Duodenal mucosa (tissue), 2 donors: ENCODE measurements around the gene CHERP.

Experiments used
- H3K27ac ChIP-seq: one replicate; pipeline ENCODE4 v1.7.0; 2013; ENCODE audit warnings: low read depth, low read length
- H3K27me3 ChIP-seq, 2 donors: one replicate each; pipeline ENCODE4 v1.7.0; 2013; ENCODE audit warnings: low read length in 2 of 2, control low read depth in 1 of 2; ENCODE audit not compliant: insufficient read depth in 2 of 2, control insufficient read depth in 1 of 2
- H3K36me3 ChIP-seq, 2 donors: one replicate each; pipeline ENCODE4 v1.7.0; 2013; ENCODE audit warnings: low read length in 2 of 2, control low read depth in 1 of 2; ENCODE audit not compliant: insufficient read depth in 2 of 2, control insufficient read depth in 1 of 2
- H3K4me1 ChIP-seq, 2 donors: one replicate each; pipeline ENCODE4 v1.7.0; 2013; ENCODE audit warnings: low read length in 2 of 2, control low read depth in 1 of 2; ENCODE audit not compliant: insufficient read depth in 2 of 2, control insufficient read depth in 1 of 2
- H3K4me3 ChIP-seq, 2 donors: one replicate each; pipeline ENCODE4 v1.7.0; 2013; ENCODE audit warnings: low read length in 2 of 2, low read depth in 1 of 2
- H3K9ac ChIP-seq, 2 donors: one replicate each; pipeline ENCODE4 v1.7.0; 2013; ENCODE audit warnings: low read length in 2 of 2, low read depth in 1 of 2
- H3K9me3 ChIP-seq, 2 donors: one replicate each; pipeline ENCODE4 v1.7.0; 2013; ENCODE audit warnings: low read length in 2 of 2, control low read depth in 1 of 2; ENCODE audit not compliant: control insufficient read depth in 1 of 2

The CHERP gene

DNA sequence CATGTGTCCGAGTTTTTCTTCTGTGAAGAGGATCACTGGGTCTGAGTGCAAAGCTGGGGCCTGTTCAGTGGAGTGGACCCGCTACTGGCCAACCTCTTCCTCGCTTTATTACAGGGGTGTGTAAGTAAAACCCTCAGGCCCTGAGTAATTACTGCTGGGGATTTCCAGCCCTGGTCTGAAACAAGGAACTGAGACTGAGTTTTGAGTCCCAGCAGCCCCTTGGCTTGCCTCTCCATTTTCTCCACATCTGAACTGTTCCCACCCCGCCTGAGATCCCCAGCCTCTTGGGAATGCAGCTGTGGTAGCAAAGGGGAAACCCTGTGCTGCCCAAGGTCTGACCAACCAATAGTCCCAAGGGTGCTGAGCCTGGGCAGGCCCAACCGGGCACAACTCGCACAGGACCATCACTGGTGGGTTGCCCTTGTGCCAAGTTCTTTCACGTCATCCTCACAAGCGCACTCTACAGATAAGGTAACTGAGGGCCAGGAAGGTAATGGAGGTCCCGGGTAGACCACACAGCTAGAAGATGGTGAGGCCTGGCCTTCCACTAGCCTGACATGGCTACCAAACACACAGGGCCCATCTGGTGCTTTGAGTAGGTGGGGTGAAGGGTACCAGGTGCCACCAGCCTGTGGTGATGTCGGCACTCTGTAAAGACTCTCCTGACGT lies 43.7 kb upstream of the CHERP start:
- no peaks in the 10 kb centered on the region for H3K9me3 ChIP-seq
- peaks cover 81 to 91% of the 10 kb centered on the region in 2 donors for H3K4me1 ChIP-seq
- H3K9ac ChIP-seq: peak overlapping the region; percentile 48 to 50
- peak overlapping the region; percentile 82 for H3K27ac ChIP-seq
- H3K4me3 ChIP-seq: peak overlapping the region; percentile 9 to 63
- H3K36me3 ChIP-seq: peaks cover 5 to 7% of the 10 kb centered on the region in 2 donors
- no peaks in the 10 kb centered on the region for H3K27me3 ChIP-seq

DNA sequence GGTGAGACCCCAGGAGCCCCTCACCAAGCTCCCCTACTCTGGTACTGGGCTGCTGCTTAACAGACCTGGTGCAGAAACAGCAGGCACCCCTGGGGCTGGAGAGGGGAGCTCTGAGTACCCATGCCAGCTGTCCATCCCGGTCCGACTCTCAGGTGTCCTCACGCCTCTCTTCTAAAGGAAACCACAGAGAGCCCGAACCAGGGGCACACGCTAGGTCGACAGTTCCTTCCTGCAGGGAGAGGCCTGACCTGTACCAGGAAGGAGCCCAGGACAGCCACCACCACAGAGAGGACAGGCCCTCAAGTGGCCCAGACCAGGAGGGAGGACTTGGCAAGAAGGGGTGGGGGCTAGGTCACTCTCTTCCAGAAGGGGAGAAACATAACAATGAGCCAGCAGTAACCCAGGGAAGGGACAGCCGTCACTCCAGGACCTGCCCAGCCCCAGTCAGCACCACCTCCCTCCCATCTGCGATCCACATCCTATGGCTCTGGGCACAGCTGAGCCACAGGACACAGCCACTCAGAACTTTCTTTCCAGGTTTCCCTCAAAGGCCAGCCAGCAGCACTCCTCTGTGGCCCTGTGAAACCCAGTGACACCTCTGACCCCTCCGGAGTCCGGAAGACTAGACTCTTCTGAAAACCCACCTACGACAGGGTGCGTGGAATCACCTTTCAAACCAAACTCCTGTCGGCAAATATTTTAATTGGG lies 43.0 kb upstream of the CHERP start:
- Histone ChIP-seq H3K27ac (peak overlapping the region; percentile 82), H3K27me3 (no peaks in the 10 kb centered on the region), H3K36me3 (peaks cover 8 to 12% of the 10 kb centered on the region in 2 donors), H3K4me3 (peak overlapping the region; percentile 52 to 63), H3K4me1 (peaks cover 78 to 89% of the 10 kb centered on the region in 2 donors), H3K9ac (peak overlapping the region; percentile 48 to 50), H3K9me3 (no peaks in the 10 kb centered on the region)

GRCh38 chr19:16584248-16585093 lies 42.2 kb upstream of the CHERP start:
- Histone ChIP-seq H3K27ac (peak overlapping the region; percentile 82), H3K9me3 (no peaks in the 10 kb centered on the region), H3K36me3 (peaks cover 10 to 13% of the 10 kb centered on the region in 2 donors), H3K4me1 (peaks cover 71 to 83% of the 10 kb centered on the region in 2 donors), H3K27me3 (no peaks in the 10 kb centered on the region), H3K9ac (peak overlapping the region; percentile 48 to 50), H3K4me3 (peak overlapping the region; percentile 52 to 63)

DNA sequence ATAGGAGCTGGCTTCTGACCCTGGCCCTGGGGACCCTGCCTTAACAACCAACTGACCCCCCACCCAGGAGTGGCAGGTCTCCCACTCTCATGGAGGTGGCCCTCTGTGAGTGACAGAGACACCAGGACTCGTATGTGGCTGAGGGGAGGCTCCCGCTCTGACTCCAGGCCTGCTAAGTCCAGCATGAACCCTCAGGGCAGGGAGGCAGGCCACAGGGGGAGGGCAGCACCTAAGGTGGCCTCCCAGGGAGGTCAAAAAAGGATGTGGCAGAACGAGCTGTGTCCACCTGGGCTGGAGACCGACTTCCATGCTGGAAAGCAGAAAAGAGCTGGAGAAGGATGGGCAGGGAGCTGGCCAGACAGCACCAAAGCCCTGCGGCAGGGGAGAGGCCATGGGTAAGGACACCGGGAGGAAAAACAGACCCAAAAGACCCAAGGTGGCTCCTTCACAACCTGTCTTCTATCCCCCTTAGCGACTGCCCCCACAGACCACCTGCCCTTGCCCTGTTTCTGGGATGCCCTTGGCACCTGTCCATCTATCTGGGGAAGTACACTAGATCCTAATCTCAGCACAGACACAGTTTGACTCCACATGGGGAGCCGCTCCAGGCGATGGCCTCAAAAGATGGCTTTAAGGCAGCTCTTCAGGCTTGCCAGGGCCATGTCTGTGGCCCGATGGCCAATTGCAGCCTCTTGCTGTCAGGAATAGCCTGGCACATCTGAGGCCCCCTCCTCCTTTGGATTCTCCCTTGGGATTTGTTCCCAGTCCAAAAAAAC lies 40.4 kb upstream of the CHERP start:
- Histone ChIP-seq H3K9me3 (no peaks in the 10 kb centered on the region), H3K9ac (peak overlapping the region in 1 of 2 donors; percentile 13), H3K4me1 (peaks cover 59 to 65% of the 10 kb centered on the region in 2 donors), H3K36me3 (peaks cover 13 to 28% of the 10 kb centered on the region in 2 donors), H3K4me3 (no peak overlapping the region), H3K27me3 (no peaks in the 10 kb centered on the region), H3K27ac (no peak overlapping the region)

DNA sequence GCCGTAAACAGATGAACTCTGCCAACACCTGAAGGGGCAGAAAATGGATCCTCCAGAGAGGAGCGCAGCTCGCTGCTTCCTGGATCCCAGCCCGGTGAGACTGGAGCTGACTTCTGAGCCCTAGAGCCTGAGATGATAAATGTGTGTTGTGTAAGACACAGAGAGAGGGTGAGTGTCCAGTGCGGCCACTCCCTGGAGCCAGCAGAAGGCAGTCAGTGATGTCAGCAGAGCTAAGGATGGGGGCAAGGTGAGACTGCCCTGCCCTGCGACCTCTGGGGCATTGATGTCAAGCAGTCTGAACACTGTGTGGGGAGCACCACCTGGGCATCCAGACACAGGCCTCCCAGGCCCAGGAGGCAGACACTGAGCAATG lies 39.7 kb upstream of the CHERP start:
- peak overlapping the region in 1 of 2 donors; percentile 13 for H3K9ac ChIP-seq
- H3K9me3 ChIP-seq: no peaks in the 10 kb centered on the region
- no peaks in the 10 kb centered on the region for H3K27me3 ChIP-seq
- H3K36me3 ChIP-seq: peaks cover 13 to 32% of the 10 kb centered on the region in 2 donors
- H3K4me3 ChIP-seq: no peak overlapping the region
- peaks cover 52 to 58% of the 10 kb centered on the region in 2 donors for H3K4me1 ChIP-seq
- no peak overlapping the region for H3K27ac ChIP-seq

DNA sequence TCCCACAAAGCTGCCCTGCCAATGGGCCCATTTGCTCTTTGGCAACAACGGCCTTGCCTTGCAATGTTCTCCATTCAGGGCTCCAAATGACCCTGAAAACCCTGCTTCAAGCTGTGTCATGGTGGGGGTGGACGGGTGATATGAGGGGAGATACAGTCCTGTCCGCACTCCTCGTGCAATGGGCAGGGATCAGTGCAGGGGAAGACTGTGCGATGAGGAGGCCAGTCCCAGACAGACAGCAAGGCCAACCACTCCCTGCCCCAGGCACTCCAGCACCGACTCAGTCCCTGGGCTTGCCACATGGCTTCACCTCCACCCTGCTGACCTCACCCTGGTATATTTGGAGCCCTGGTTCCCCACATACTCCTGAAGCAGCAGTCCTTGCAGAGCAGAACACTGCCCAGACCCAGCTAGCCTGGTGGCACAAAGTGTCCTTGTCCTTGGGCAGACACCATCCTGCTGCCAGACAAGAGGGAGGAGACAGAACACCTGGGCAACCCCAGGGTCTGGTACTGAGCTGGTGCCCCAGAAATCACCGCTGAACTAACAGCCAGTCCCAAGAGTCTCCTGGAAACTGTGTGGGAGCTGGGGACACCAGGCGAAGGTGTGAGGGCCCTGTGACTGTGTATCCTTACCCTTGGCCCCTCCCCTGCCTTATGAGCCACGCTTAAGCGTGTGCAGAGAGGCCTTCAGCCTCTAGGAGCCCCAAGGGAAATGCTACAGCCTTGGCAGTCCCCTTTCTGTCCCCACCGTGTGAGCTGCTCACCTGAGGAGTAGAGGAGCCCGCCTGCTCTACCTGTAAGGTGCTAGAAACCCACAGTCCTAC lies 39.1 kb upstream of the CHERP start:
- H3K9me3 ChIP-seq: no peaks in the 10 kb centered on the region
- H3K27ac ChIP-seq: no peak overlapping the region
- H3K4me3 ChIP-seq: no peak overlapping the region
- peaks cover 46 to 52% of the 10 kb centered on the region in 2 donors for H3K4me1 ChIP-seq
- H3K36me3 ChIP-seq: peaks cover 13 to 38% of the 10 kb centered on the region in 2 donors
- no peaks in the 10 kb centered on the region for H3K27me3 ChIP-seq
- no peak overlapping the region for H3K9ac ChIP-seq

- Histone ChIP-seq H3K36me3 (peaks cover 16 to 46% of the 10 kb centered on the region in 2 donors), H3K9me3 (no peaks in the 10 kb centered on the region), H3K27me3 (no peaks in the 10 kb centered on the region), H3K27ac (no peak overlapping the region), H3K9ac (no peak overlapping the region), H3K4me3 (no peak overlapping the region), H3K4me1 (peaks cover 33 to 35% of the 10 kb centered on the region in 2 donors)
These were observed 37.1 kb upstream of the CHERP start for GRCh38 chr19:16579381-16579780.

DNA sequence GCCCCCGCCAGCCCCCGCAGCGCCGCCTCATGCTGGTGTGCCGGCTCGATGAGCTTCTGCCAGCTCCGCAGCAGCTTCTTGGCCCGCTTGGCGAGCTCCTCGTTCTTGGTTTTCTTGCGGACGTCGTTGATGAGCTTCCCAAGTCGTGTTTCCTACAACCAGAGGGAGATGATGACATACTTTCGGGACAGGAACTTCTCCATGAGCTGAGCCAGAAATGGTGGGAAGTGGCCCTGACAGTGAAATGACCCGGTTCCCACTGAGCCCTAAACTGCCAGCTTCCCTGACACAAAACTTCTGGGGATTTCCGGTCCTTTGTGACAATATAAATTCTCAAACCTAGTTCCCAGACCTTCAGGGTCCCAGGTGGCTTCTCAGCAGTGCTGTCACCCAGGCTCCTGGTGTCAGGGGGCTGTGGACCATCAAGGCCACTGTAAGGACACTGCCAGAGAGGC lies 35.3 kb upstream of the CHERP start:
- Histone ChIP-seq H3K9ac (no peak overlapping the region), H3K27ac (no peak overlapping the region), H3K4me1 (peaks cover 29 to 37% of the 10 kb centered on the region in 2 donors), H3K36me3 (peaks cover 16 to 46% of the 10 kb centered on the region in 2 donors), H3K27me3 (no peaks in the 10 kb centered on the region), H3K9me3 (no peaks in the 10 kb centered on the region), H3K4me3 (no peak overlapping the region)
